Upper lobe of left lung (tissue), 4 donors: ENCODE results near the gene GUCY1A1.

ENCODE experiments used
- EP300 ChIP-seq, 4 donors: sonication (generic); formaldehyde crosslinking; IDR thresholded peaks; one replicate each; pipeline ENCODE4 v1.5.1; 2017; ENCODE audit warnings: antibody characterized with exemption in 4 of 4, control low read depth in 2 of 4
- POLR2A ChIP-seq, 4 donors: fragments of 450-650 bp; IDR thresholded peaks; one replicate each; pipeline ENCODE4 v1.5.1; 2016 to 2017; ENCODE audit warnings: antibody characterized with exemption in 4 of 4, mild to moderate bottlenecking in 2 of 4
- POLR2AphosphoS5 ChIP-seq, 2 donors: sonication (generic); formaldehyde crosslinking; IDR thresholded peaks; one replicate each; pipeline ENCODE4 v1.5.1; 2017; ENCODE audit warnings: antibody characterized with exemption in 2 of 2
- TF ChIP-seq, protein P1 (sequence below), 6 experiments: fragments of 450-650 bp in 4 of 6; fragments of 200-600 bp in 2 of 6; sonication (generic) in 2 of 6; IDR thresholded peaks; one replicate each; pipeline ENCODE4 v1.5.1; 2016 to 2019; ENCODE audit warnings: antibody characterized with exemption in 6 of 6

GRCh38 chr4:155706147-155706546, 39.5 kb downstream of the GUCY1A1 start:
- no peak for TF ChIP-seq EP300 (IDR thresholded peaks at IDR 0.05)
- TF ChIP-seq, protein P1, sequence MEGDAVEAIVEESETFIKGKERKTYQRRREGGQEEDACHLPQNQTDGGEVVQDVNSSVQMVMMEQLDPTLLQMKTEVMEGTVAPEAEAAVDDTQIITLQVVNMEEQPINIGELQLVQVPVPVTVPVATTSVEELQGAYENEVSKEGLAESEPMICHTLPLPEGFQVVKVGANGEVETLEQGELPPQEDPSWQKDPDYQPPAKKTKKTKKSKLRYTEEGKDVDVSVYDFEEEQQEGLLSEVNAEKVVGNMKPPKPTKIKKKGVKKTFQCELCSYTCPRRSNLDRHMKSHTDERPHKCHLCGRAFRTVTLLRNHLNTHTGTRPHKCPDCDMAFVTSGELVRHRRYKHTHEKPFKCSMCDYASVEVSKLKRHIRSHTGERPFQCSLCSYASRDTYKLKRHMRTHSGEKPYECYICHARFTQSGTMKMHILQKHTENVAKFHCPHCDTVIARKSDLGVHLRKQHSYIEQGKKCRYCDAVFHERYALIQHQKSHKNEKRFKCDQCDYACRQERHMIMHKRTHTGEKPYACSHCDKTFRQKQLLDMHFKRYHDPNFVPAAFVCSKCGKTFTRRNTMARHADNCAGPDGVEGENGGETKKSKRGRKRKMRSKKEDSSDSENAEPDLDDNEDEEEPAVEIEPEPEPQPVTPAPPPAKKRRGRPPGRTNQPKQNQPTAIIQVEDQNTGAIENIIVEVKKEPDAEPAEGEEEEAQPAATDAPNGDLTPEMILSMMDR (IDR thresholded peaks at IDR 0.05): no peak
- TF ChIP-seq POLR2A (IDR thresholded peaks at IDR 0.05): no peak
- TF ChIP-seq POLR2AphosphoS5 (IDR thresholded peaks at IDR 0.05): no peak
